Ishikawa (cell line): ENCODE measurements around the gene PER1.

Experiments
- CEBPB ChIP-seq: IDR thresholded peaks from 2 replicates; pipeline ENCODE4 v1.6.1; 2012
- RAD21 ChIP-seq: IDR thresholded peaks from 2 replicates; pipeline ENCODE4 v1.6.1; 2012; ENCODE audit warnings: low read depth
- TAF1 ChIP-seq: IDR thresholded peaks from 2 replicates; pipeline ENCODE4 v1.6.1; 2012; ENCODE audit warnings: low read depth, mild to moderate bottlenecking
- TF ChIP-seq, protein P1 (sequence below): IDR thresholded peaks from 2 replicates; pipeline ENCODE4 v1.6.1; 2012

- no peak for TF ChIP-seq CEBPB
- no peak for TF ChIP-seq RAD21
- TF ChIP-seq, protein P1, sequence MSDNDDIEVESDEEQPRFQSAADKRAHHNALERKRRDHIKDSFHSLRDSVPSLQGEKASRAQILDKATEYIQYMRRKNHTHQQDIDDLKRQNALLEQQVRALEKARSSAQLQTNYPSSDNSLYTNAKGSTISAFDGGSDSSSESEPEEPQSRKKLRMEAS, result no peak
- TF ChIP-seq TAF1, result no peak
Measured at GRCh38 chr17:8128125-8128784, 23.9 kb downstream of the PER1 start.
